ENCODE results near the gene OR52M1. TPM values are rescaled to one million over a fixed set of nuclear protein-coding genes. Genes with fewer than 3 reads are reported as not detected.

Gene OR52M1
- total RNA-seq, 2 experiments from 2014 or later = not detected

DNA sequence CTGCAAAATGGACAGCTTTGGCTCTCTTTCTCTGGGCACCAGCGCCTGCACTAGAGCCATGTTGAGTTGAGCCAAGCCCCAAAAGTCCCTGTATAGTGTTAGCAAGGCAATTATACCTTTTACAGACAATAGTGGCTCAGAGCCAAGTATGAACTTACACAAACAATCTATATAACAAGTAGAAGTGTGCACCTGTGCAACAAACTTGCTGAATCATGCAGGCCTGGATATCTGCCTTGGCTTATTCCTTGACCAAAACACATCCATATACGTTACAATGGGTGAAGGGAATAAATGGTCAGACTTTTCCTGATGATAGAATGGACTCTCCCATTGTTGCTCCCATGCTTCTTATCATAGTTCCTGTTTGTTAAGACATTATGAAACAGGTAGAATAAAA is 32.8 kb downstream of the OR52M1 start:
- CTCF ChIA-PET = interaction anchor here (1.7 kb wide), 1 partner anchor 59 kb away, joined by 4 read pairs; the partner anchor contains the start of gene OR51D1
- H3K27me3 Mint-ChIP-seq (ENCODE audit: low read depth) = peaks cover 27% of the 10 kb centered on the region
- H3K4me1 Mint-ChIP-seq (ENCODE audit: low read depth) = peaks cover 8% of the 10 kb centered on the region
- POLR2A ChIA-PET = no interaction called here
- ATAC-seq (no peak), DNase-seq (no peak)
- no peaks in the 10 kb centered on the region for H3K36me3 Mint-ChIP-seq (ENCODE audit: low read depth)
- no peak overlapping the region for H3K4me3 Mint-ChIP-seq
- H3K9me3 Mint-ChIP-seq (ENCODE audit: insufficient read depth) = no peaks in the 10 kb centered on the region
- H3K27ac Mint-ChIP-seq = no peak overlapping the region

DNA sequence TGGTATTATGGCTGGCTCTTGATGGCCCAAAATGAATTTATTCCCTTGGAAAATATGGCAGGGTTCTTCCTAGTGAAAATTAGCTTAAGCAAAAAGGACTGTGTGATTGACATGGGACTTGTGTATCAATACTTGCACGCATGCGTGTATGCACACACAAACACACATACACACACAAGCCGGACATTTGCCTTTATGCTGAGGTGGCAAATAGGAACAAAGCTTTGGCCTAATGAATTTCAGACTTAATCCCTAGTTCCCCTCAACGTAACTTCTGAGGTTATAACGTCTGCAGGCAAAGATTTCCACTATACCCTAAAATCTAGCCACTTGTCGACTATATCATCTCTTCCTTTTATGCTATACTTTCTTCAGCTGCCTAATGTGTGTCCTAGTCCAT is 33.6 kb downstream of the OR52M1 start:
- ChIA-PET POLR2A (no interaction called here), CTCF (no interaction called here)
- DNase-seq (no peak), ATAC-seq (no peak)
- no peak overlapping the region for H3K27ac Mint-ChIP-seq
- H3K4me3 Mint-ChIP-seq = no peak overlapping the region
- H3K4me1 Mint-ChIP-seq (ENCODE audit: low read depth) = peaks cover 8% of the 10 kb centered on the region
- H3K36me3 Mint-ChIP-seq (ENCODE audit: low read depth) = no peaks in the 10 kb centered on the region
- H3K9me3 Mint-ChIP-seq (ENCODE audit: insufficient read depth) = no peaks in the 10 kb centered on the region
- H3K27me3 Mint-ChIP-seq (ENCODE audit: low read depth) = peaks cover 33% of the 10 kb centered on the region

DNA sequence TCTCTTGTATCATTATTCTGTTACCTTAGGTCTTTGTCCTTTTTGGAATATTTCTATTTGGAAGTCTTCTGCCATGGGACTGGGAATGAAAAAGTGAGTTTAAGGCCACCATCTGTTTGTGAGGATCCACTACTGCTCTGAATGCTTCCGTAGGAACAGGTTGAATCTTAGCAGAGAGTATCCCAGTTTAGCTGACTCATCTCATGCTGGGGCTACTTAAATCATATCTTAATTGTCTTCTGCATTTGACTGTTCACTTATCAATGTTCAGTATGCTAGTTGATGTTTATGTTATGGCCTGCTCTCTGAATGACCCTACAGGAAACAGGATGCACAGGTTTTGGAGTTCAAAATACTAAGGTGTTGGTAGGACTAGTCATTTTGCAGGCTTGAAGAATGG is 35.1 kb downstream of the OR52M1 start:
- no peak overlapping the region for H3K4me3 Mint-ChIP-seq
- H3K4me1 Mint-ChIP-seq (ENCODE audit: low read depth) = peaks cover 8% of the 10 kb centered on the region
- H3K27ac Mint-ChIP-seq = no peak overlapping the region
- DNase-seq = no peak
- H3K9me3 Mint-ChIP-seq (ENCODE audit: insufficient read depth) = no peaks in the 10 kb centered on the region
- no peak for ATAC-seq
- ChIA-PET POLR2A (no interaction called here), CTCF (no interaction called here)
- H3K27me3 Mint-ChIP-seq (ENCODE audit: low read depth) = peaks cover 39% of the 10 kb centered on the region
- no peaks in the 10 kb centered on the region for H3K36me3 Mint-ChIP-seq (ENCODE audit: low read depth)

DNA sequence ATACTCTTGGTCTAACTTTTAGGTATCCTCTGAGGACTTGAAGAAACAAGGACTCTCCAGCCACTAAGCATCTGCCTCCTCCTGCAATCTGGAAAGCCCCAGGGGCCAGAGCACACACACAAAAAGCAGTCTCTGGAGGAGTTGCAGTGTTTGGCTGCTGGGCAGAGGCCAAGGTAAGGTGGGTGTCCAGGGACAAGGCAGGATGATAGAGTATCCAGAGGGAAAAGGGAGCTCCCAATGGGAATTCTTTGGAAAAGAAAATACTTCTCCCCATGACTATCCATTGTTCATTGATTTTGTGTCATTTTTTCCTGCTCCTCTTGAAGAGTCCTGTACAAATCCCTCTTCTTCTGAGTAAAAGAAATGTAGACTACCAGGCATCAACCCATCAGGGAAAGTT is 36.5 kb downstream of the OR52M1 start, which contains the start of gene OR52I2:
TSS of gene OR52I2 (plus strand) at position 301 of the 400 bp plus-strand sequence.
- ChIA-PET POLR2A (no interaction called here), CTCF (no interaction called here)
- no peaks in the 10 kb centered on the region for H3K9me3 Mint-ChIP-seq (ENCODE audit: insufficient read depth)
- H3K27ac Mint-ChIP-seq = no peak within 1 kb of the TSS
- DNase-seq (no peak), ATAC-seq (no peak)
- no peak within 1 kb of the TSS for H3K4me3 Mint-ChIP-seq
- H3K27me3 Mint-ChIP-seq (ENCODE audit: low read depth) = peaks cover 37% of the 10 kb centered on the region
- no peaks in the 10 kb centered on the region for H3K4me1 Mint-ChIP-seq (ENCODE audit: low read depth)
- H3K36me3 Mint-ChIP-seq (ENCODE audit: low read depth) = no peaks in the 10 kb centered on the region

DNA sequence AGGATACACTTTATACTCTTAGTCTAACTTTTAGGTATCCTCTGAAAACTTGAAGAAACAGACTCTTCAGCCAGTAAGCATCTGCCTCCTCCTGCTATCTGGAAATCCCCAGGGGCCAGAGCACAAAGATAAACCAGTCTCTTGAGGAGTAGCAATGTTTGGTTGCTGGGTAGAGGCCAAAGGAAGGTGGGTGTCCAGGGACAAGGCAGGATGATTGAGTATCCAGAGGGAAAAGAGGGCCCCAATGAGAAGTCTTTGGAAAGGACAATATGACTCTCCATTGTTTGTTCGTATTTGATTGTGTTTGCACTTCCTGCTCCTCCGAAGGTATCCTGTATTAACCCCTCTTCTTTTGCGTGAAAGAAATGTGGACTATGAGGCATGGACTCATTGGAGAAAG is 44.0 kb downstream of the OR52M1 start:
- no peak overlapping the region for H3K4me3 Mint-ChIP-seq
- DNase-seq (no peak), ATAC-seq (no peak)
- ChIA-PET CTCF (no interaction called here), POLR2A (no interaction called here)
- H3K36me3 Mint-ChIP-seq (ENCODE audit: low read depth) = no peaks in the 10 kb centered on the region
- peaks cover 9% of the 10 kb centered on the region for H3K27me3 Mint-ChIP-seq (ENCODE audit: low read depth)
- no peaks in the 10 kb centered on the region for H3K9me3 Mint-ChIP-seq (ENCODE audit: insufficient read depth)
- no peaks in the 10 kb centered on the region for H3K4me1 Mint-ChIP-seq (ENCODE audit: low read depth)
- H3K27ac Mint-ChIP-seq = no peak overlapping the region

DNA sequence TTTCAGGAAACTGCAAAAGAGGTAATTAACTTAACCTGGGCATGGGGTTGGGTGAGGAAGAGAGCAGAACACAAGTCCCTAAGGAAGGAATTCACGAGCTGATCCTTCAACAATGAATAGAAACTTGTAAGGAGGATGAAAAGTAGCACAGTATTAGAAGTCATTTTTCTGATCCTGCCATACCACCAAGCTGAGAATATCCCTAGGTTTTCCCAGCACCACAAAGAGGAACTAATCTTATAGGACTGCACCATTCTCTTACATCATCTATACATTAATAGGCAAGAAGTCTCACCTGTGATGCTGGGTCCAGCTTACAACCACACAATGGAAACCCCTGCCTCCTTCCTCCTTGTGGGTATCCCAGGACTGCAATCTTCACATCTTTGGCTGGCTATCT is 48.7 kb downstream of the OR52M1 start, which contains the start of gene OR52I1:
TSS of gene OR52I1 (plus strand) at position 301 of the 400 bp plus-strand sequence. CDS start at position 301, 0 bp downstream.
- no peaks in the 10 kb centered on the region for H3K27me3 Mint-ChIP-seq (ENCODE audit: low read depth)
- no peaks in the 10 kb centered on the region for H3K9me3 Mint-ChIP-seq (ENCODE audit: insufficient read depth)
- ChIA-PET POLR2A (no interaction called here), CTCF (interaction anchor here (0.7 to 0.9 kb wide), 2 partner anchors 42 to 44 kb away, joined by 3 read pairs; partner anchors contain the start of gene OR51D1)
- H3K4me3 Mint-ChIP-seq = no peak within 1 kb of the TSS
- no peak for ATAC-seq
- peaks cover 13% of the 10 kb centered on the region for H3K36me3 Mint-ChIP-seq (ENCODE audit: low read depth)
- H3K4me1 Mint-ChIP-seq (ENCODE audit: low read depth) = no peaks in the 10 kb centered on the region
- no peak for DNase-seq
- no peak within 1 kb of the TSS for H3K27ac Mint-ChIP-seq

Other genes with a start within 250 kb of the OR52M1 start
- gene OR52B4, start 176.8 kb upstream of the OR52M1 start, total RNA-seq = not detected
- gene TRIM21, start 151.5 kb upstream of the OR52M1 start, total RNA-seq = 10 to 100 TPM; 56.3 to 58.5 TPM
- not detected for gene OR52K2, start 95.9 kb upstream of the OR52M1 start, total RNA-seq
- gene OR52K1, start 62.5 kb upstream of the OR52M1 start, total RNA-seq = not detected
- not detected for gene OR52I2, start 36.6 kb downstream of the OR52M1 start, total RNA-seq
- gene OR52I1, start 48.8 kb downstream of the OR52M1 start, total RNA-seq = not detected
- 10 to 100 TPM; 10.8 to 12.3 TPM for gene TRIM68, start 63.0 kb downstream of the OR52M1 start, total RNA-seq
- not detected for gene OR51D1, start 92.3 kb downstream of the OR52M1 start, total RNA-seq
- not detected for gene OR51E1, start 98.8 kb downstream of the OR52M1 start, total RNA-seq
- gene OR51E2, start 152.7 kb downstream of the OR52M1 start, total RNA-seq = not detected
- not detected for gene MMP26, start 159.6 kb downstream of the OR52M1 start, total RNA-seq
- not detected for gene OR51F1, start 224.7 kb downstream of the OR52M1 start, total RNA-seq

Data from activated CD8-positive, alpha-beta T cell treated with anti-CD3 and anti-CD28 coated beads, Interleukin-2, amount 10 ng/mL, durations not matched to agents 7 days and 5 days (primary cell).